PC-3 (cell line): ENCODE measurements around the gene OR52B4.

Experiments
- CTCF ChIP-seq: fragments of 300-600 bp; sonication (generic); conservative IDR thresholded peaks from 2 replicates; pipeline ENCODE4 v1.5.1; 2017; ENCODE audit warnings: antibody characterized with exemption, low read depth, mild to moderate bottlenecking, low read length
- EZH2 ChIP-seq: fragments of 300-600 bp; sonication (generic); IDR thresholded peaks from one replicate; pipeline ENCODE4 v1.6.1; 2017; ENCODE audit warnings: antibody characterized with exemption, mild to moderate bottlenecking, low read length; ENCODE audit not compliant: unreplicated experiment
- EZH2phosphoT487 ChIP-seq: fragments of 300-600 bp; sonication (generic); IDR thresholded peaks from 2 replicates; pipeline ENCODE4 v1.6.1; 2018; ENCODE audit warnings: mild to moderate bottlenecking, antibody characterized with exemption, low read length, borderline replicate concordance

- no peak for TF ChIP-seq CTCF
- TF ChIP-seq EZH2 = no peak
- no peak for TF ChIP-seq EZH2phosphoT487
Observed at GRCh38 chr11:4381901-4382300, 13.7 kb upstream of the OR52B4 start.
